ENCODE data around the gene CTXND1. TPM values are rescaled to one million over a fixed set of nuclear protein-coding genes. Genes with fewer than 3 reads are reported as not detected.

Gene CTXND1
- total and polyA plus RNA-seq, 2 of the 4 experiments (the other 2 are of a cell fraction): not detected

- dilution Hi-C loops (cut with HindIII; ENCODE audit: low sequenced_read_pairs, unreplicated experiment) (no loop called here), intact Hi-C loops (cut with micrococcal nuclease) (no loop called here), in situ Hi-C loops (cut with MboI; ENCODE audit: low sequenced_read_pairs) (no loop called here)
- WGBS, 2 experiments (ENCODE audit: extremely low coverage in 2 of 2, insufficient read length in 1 of 2): no CpG with 5 or more reads among the region's 1 CpG
- Histone ChIP-seq H4K91ac (ENCODE audit: insufficient read depth, low read depth, low read length) (no peak overlapping the region), H3K27me3 (ENCODE audit: control insufficient read depth, insufficient read depth, low read length) (peaks cover 84% of the 10 kb centered on the region), H3K4ac (ENCODE audit: low read depth, low read length) (no peak overlapping the region), H3K27ac (ENCODE audit: insufficient read depth, low read length) (no peak overlapping the region), H3K9ac (ENCODE audit: low read depth, low read length) (no peak overlapping the region), H2AK5ac (ENCODE audit: low read depth, low read length) (no peak overlapping the region), H2BK15ac (ENCODE audit: low read depth, low read length) (no peak overlapping the region), H3K4me1 (ENCODE audit: control insufficient read depth, insufficient read depth, low read length) (peaks cover 2% of the 10 kb centered on the region; the same call in 1 of the 2 replicates), H3K4me2 (ENCODE audit: low read depth, low read length) (no peak overlapping the region), H3K4me3 (ENCODE audit: insufficient read depth, low read depth, low read length) (no peak overlapping the region), H4K8ac (ENCODE audit: low read depth in 2 of 2, low read length in 2 of 2) (no peak overlapping the region), H2BK5ac (ENCODE audit: low read depth, low read length, poor library complexity, severe bottlenecking) (no peak overlapping the region), H4K20me1 (ENCODE audit: insufficient read depth, low read length) (no peaks in the 10 kb centered on the region), H3K9me1 (ENCODE audit: insufficient read depth, low read length) (no peaks in the 10 kb centered on the region), H3K9me3 (ENCODE audit: control insufficient read depth, insufficient read depth, low read length) (peaks cover 3% of the 10 kb centered on the region; the same call in 1 of the 2 replicates), H3K18ac (ENCODE audit: low read depth, low read length) (no peak overlapping the region), H2AFZ (replicated peaks; ENCODE audit: low read length, poor library complexity) (no peak overlapping the region), H3K36me3 (ENCODE audit: control insufficient read depth, insufficient read depth, low read length) (no peaks in the 10 kb centered on the region), H3K14ac (replicated peaks; ENCODE audit: low read depth, low read length) (no peak overlapping the region), H4K5ac (ENCODE audit: low read depth, low read length) (no peak overlapping the region), H3K23ac (ENCODE audit: low read depth, low read length) (no peak overlapping the region), H2BK120ac (ENCODE audit: low read depth, low read length) (no peak overlapping the region), H3K79me1 (ENCODE audit: low read depth in 1 of 2, low read length in 2 of 2) (no peaks in the 10 kb centered on the region), H3K56ac (ENCODE audit: extremely low read depth, insufficient read depth, low read length) (no peak overlapping the region), H2AK9ac (replicated peaks; ENCODE audit: low read depth, low read length, poor library complexity) (no peak overlapping the region), H2BK20ac (ENCODE audit: low read depth, low read length) (no peak overlapping the region)
- CTCF ChIA-PET: no interaction called here
- DNase-seq (no peak), ATAC-seq (ENCODE audit: low read depth) (no peak)
- no TSS peak for BruUV-seq (replicated peaks)
- no peak for TF ChIP-seq MAZ (IDR thresholded peaks at IDR 0.05; ENCODE audit: borderline replicate concordance, low read depth, low read length)
- no peak for TF ChIP-seq CEBPB (IDR thresholded peaks at IDR 0.05; ENCODE audit: low read depth, low read length)
- TF ChIP-seq RCOR1 (IDR thresholded peaks at IDR 0.05; ENCODE audit: insufficient replicate concordance, low read length): no peak
- TF ChIP-seq RFX5 (IDR thresholded peaks at IDR 0.05; ENCODE audit: low read depth, low read length): no peak
- TF ChIP-seq BHLHE40 (IDR thresholded peaks at IDR 0.05; ENCODE audit: low read depth, low read length): no peak
- TF ChIP-seq MAFK (IDR thresholded peaks at IDR 0.05; ENCODE audit: low read depth, low read length): no peak
- TF ChIP-seq NFE2L2 (IDR thresholded peaks at IDR 0.05; ENCODE audit: low read depth, low read length): no peak
- TF ChIP-seq MXI1 (IDR thresholded peaks at IDR 0.05; ENCODE audit: borderline replicate concordance, low read depth, low read length): no peak
- no peak for TF ChIP-seq FOS (IDR thresholded peaks at IDR 0.05; ENCODE audit: low read depth, low read length)
- TF ChIP-seq POLR2A (IDR thresholded peaks at IDR 0.05; ENCODE audit: low read depth, low read length): no peak
- TF ChIP-seq ELK1 (IDR thresholded peaks at IDR 0.05; ENCODE audit: borderline replicate concordance, low read depth, low read length): no peak
- no peak for TF ChIP-seq SMC3 (IDR thresholded peaks at IDR 0.05; ENCODE audit: low read depth, low read length)
- TF ChIP-seq CHD1 (IDR thresholded peaks at IDR 0.05; ENCODE audit: low read depth, low read length): no peak
- no peak for TF ChIP-seq CTCF (conservative IDR thresholded peaks at IDR 0.05; ENCODE audit: low read depth, low read length)
- TF ChIP-seq RAD21 (IDR thresholded peaks at IDR 0.05; ENCODE audit: low read length): no peak
- no peak for TF ChIP-seq USF2 (IDR thresholded peaks at IDR 0.05; ENCODE audit: low read depth, low read length)
- POLR2A ChIA-PET (ENCODE audit: unreplicated experiment): no interaction called here
These were observed 4.7 kb downstream of the CTXND1 start for GRCh38 chr15:80247320-80247719.

All from IMR-90 (cell line).